ENCODE data around the gene TEX44.

Gene TEX44

GRCh38 chr2:231633241-231633976 is 40.7 kb downstream of the TEX44 start:
- no peak for DNase-seq (ENCODE audit: low read depth in 2 of 2)

- DNase-seq (ENCODE audit: low read depth in 2 of 2), result no peak
Measured at GRCh38 chr2:231634412-231634811, 41.7 kb downstream of the TEX44 start.

- DNase-seq (ENCODE audit: low read depth in 2 of 2), result no peak
Measured at GRCh38 chr2:231634951-231635875, 42.5 kb downstream of the TEX44 start.

- no peak for DNase-seq (ENCODE audit: low read depth in 2 of 2)
Measured at GRCh38 chr2:231640241-231640640, 47.6 kb downstream of the TEX44 start.

GRCh38 chr2:231640641-231641111 is 48.0 kb downstream of the TEX44 start:
- no peak for DNase-seq (ENCODE audit: low read depth in 2 of 2)

- DNase-seq (ENCODE audit: low read depth in 2 of 2), result peak; percentile 60 to 70
Measured at GRCh38 chr2:231642631-231643494, 50.2 kb downstream of the TEX44 start.

GRCh38 chr2:231643495-231643888 is 50.8 kb downstream of the TEX44 start:
- DNase-seq (ENCODE audit: low read depth in 2 of 2), result no peak
